Measurements from ENCODE around the gene ZBTB45.

DNA sequence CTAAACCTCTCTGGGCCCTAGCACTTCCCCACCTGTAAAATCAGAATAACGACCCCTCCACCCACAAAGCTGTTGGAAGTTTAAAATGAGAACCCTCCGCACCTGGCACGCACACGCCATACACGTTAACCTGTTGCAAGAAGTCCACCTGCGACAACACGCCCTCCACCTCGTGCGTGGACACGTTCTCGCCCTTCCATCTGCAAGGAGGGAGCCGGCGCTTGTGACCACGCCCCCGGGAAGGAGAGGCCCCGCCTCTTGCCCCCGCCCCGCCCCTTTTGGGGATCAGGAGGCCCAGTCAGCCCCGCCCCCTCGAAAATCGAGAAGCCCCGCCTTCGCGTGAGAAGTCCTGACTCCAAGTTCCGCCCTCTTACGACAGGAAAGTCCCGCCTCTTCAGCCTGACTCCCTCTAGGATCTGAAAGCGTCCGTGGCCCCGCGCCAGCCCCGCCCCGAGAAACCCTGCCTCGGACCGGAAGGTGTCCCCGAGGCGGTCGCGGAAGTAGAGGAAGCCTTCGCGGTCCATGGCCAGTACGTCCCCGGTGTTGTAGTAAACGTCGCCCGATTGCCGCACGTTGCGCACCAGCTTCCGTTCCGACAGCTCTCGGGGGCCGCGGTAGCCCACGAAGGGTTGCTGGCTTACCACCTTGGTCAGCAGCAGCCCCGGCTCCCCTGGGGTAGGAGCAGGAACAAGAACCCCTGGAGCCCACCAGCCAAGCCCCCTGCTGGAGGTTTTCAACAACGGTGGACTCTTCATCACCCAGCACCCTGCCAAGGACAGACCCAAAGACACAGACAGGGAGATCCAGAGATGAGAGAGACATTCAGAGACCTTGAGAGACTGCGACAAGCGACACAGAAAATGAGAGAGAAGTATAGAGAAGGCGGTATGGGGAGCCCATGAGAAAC is 20.3 kb downstream of the ZBTB45 start:
- TF ChIP-seq GATA2 (IDR thresholded peaks at IDR 0.05; ENCODE audit: low read depth, low read length) (no peak), GATA3 (IDR thresholded peaks at IDR 0.05; ENCODE audit: low read depth, low read length) (no peak)

All from SH-SY5Y (cell line).